Measurements from ENCODE around the gene BMPR1B.

DNA sequence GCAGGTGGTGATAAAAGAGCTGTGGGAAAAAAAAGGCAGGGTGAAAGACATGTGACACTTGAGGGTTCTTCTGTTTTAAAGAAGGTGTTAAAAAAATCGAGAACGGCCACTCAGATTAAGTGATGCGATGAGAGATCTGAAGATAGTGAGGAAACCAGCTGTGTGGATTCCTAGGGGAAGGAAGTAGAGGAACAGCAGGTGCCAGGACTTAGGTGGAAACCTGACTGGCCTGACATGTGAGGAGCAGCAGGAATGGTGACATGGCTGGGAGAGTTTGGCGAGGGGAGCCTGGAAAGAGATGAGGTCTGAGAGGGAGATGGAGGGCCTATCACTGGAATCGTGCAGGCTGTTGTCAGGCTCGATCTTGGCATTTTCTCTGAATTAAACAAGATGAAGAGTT, 55.5 kb downstream of the BMPR1B start:
- TF ChIP-seq, protein P1, sequence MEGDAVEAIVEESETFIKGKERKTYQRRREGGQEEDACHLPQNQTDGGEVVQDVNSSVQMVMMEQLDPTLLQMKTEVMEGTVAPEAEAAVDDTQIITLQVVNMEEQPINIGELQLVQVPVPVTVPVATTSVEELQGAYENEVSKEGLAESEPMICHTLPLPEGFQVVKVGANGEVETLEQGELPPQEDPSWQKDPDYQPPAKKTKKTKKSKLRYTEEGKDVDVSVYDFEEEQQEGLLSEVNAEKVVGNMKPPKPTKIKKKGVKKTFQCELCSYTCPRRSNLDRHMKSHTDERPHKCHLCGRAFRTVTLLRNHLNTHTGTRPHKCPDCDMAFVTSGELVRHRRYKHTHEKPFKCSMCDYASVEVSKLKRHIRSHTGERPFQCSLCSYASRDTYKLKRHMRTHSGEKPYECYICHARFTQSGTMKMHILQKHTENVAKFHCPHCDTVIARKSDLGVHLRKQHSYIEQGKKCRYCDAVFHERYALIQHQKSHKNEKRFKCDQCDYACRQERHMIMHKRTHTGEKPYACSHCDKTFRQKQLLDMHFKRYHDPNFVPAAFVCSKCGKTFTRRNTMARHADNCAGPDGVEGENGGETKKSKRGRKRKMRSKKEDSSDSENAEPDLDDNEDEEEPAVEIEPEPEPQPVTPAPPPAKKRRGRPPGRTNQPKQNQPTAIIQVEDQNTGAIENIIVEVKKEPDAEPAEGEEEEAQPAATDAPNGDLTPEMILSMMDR (IDR thresholded peaks at IDR 0.05) = no peak
- TF ChIP-seq EZH2 (IDR thresholded peaks at IDR 0.05; ENCODE audit: borderline replicate concordance, insufficient read depth, low read depth, low read length, poor library complexity, severe bottlenecking) = no peak
